ENCODE data around the gene FHAD1. TPM values are rescaled to one million over a fixed set of nuclear protein-coding genes. Genes with fewer than 3 reads are reported as not detected.

The FHAD1 gene
- total and polyA plus RNA-seq, 2 of the 13 experiments (the other 11 are each of a cell fraction or from before 2014, with no cell fraction given), result not detected

GRCh38 chr1:15409388-15410222 is 162.6 kb downstream of the FHAD1 start, which contains the start of gene EFHD2:
TSS of gene EFHD2 (plus strand) at chr1:15409888. CDS start at chr1:15409972, 84 bp downstream.
- POLR2A ChIA-PET, result no interaction called here
- Histone ChIP-seq H3K27ac (ENCODE audit: extremely low read length, insufficient read depth, low read length) (no peak within 1 kb of the TSS), H3K79me2 (ENCODE audit: insufficient read depth, low read length) (no peaks in the 10 kb centered on the region), H3K4me2 (ENCODE audit: low read depth, low read length) (peak within 1 kb of the TSS; percentile 91), H4K20me1 (ENCODE audit: insufficient read depth, low read length) (no peaks in the 10 kb centered on the region), H2AFZ (ENCODE audit: low read length) (no peak within 1 kb of the TSS), H3K4me3 (replicated peaks in 1 of 3; ENCODE audit: insufficient read depth in 1 of 3, low read depth in 2 of 3, low read length in 3 of 3) (peak within 1 kb of the TSS; percentile 77 to 83 (median 78)), H3K4me1 (ENCODE audit: insufficient read depth, low read length) (peaks cover 35% of the 10 kb centered on the region), H3K9me3 (ENCODE audit: low read length) (no peaks in the 10 kb centered on the region), H3K36me3 (replicated peaks in 1 of 2; ENCODE audit: control insufficient read depth in 1 of 2, insufficient read depth in 2 of 2, low read length in 2 of 2) (peaks cover 0 to 1% of the 10 kb centered on the region in 2 experiments; a peak in 2 of 5 replicates), H3K9ac (ENCODE audit: insufficient read depth, low read depth, low read length) (peak within 1 kb of the TSS; percentile 70), H3K27me3 (ENCODE audit: control insufficient read depth in 1 of 2, insufficient read depth in 2 of 2, low read length in 2 of 2) (peaks cover 3 to 38% of the 10 kb centered on the region in 2 experiments; a peak in 3 of 5 replicates)
- peak; percentile 54 for DNase-seq (ENCODE audit: low spot score)
- intact Hi-C loops (cut with micrococcal nuclease; ENCODE audit: unreplicated experiment), result loop anchor here (5.0 kb wide), 1 partner anchor 37 kb away; no protein-coding TSS in a partner anchor
- BruUV-seq (replicated peaks), result no TSS peak
- no peak for FAIRE-seq
- peak; percentile 89 for ATAC-seq
- WGBS (ENCODE audit: low lambda C conversion rate), result no CpG with 5 or more reads among the region's 99 CpGs
- in situ Hi-C loops (cut with HindIII; ENCODE audit: extremely low pct_ligation_motif_present, low pct_unique_long_range_greater_than_20kb), result no loop called here
- CTCF ChIA-PET (ENCODE audit: low intra/inter-chr PET ratio, low total read pairs), result interaction anchor here (1.5 kb wide), 1 partner anchor 86 kb away, joined by 3 read pairs; no protein-coding TSS in a partner anchor
- TF ChIP-seq NCOA5 (CRISPR knock-in tag; IDR thresholded peaks at IDR 0.05) (no peak), TAF1 (CRISPR knock-in tag; IDR thresholded peaks at IDR 0.05) (peak; percentile 28; the same call in 1 of the 2 replicates), ATF4 (CRISPR knock-in tag; IDR thresholded peaks at IDR 0.05) (no peak), ZNF12 (CRISPR knock-in tag; IDR thresholded peaks at IDR 0.05) (peak; percentile 43; the same call in 1 of the 2 replicates), RFX3 (CRISPR knock-in tag; IDR thresholded peaks at IDR 0.05) (peak; percentile 72), REXO4 (CRISPR knock-in tag; IDR thresholded peaks at IDR 0.05; ENCODE audit: borderline replicate concordance) (no peak), ZNF503 (CRISPR knock-in tag; IDR thresholded peaks at IDR 0.05) (no peak), NFE2L2 (IDR thresholded peaks at IDR 0.05; ENCODE audit: low read length) (no peak), ZNF101 (CRISPR knock-in tag; IDR thresholded peaks at IDR 0.05; ENCODE audit: borderline replicate concordance, low read depth) (no peak), ZNF235 (CRISPR knock-in tag; IDR thresholded peaks at IDR 0.05; ENCODE audit: borderline replicate concordance) (no peak), ZNF546 (CRISPR knock-in tag; conservative IDR thresholded peaks at IDR 0.05) (no peak), DZIP1 (CRISPR knock-in tag; IDR thresholded peaks at IDR 0.05) (no peak), GABPB1 (CRISPR knock-in tag; IDR thresholded peaks at IDR 0.05) (peak; percentile 59; the same call in 1 of the 2 replicates), XRCC5 (optimal IDR thresholded peaks at IDR 0.05; ENCODE audit: low read length) (peak; percentile 30), ZNF576 (CRISPR knock-in tag; IDR thresholded peaks at IDR 0.05) (no peak), ZFP90 (CRISPR knock-in tag; IDR thresholded peaks at IDR 0.05; ENCODE audit: borderline replicate concordance) (no peak), TP53 (CRISPR knock-in tag; conservative IDR thresholded peaks at IDR 0.05) (no peak), NCOA1 (CRISPR knock-in tag; IDR thresholded peaks at IDR 0.05) (no peak), STAT5B (CRISPR knock-in tag; IDR thresholded peaks at IDR 0.05) (no peak)

All from HepG2 (cell line).